ENCODE measurements around the gene GKN1.

DNA sequence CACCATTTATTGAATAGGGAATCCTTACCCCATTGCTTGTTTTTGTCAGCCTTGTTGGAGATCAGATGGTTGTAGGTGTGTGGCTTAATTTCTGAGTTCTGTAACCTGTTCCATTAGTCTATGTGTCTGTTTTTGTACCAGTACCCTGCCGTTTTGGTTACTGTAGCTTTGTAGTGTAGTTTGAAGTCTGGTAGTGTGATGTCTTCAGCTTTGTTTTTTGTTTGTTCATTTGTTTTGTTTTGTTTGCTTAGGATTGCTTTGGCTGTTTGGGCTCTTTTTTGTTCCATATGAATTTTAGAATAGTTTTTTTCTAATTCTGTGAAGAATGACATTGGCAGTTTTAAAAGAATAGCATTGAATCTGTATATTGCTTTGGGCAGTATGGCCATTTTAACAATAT, 34.5 kb upstream of the GKN1 start:
- TF ChIP-seq, protein P1, sequence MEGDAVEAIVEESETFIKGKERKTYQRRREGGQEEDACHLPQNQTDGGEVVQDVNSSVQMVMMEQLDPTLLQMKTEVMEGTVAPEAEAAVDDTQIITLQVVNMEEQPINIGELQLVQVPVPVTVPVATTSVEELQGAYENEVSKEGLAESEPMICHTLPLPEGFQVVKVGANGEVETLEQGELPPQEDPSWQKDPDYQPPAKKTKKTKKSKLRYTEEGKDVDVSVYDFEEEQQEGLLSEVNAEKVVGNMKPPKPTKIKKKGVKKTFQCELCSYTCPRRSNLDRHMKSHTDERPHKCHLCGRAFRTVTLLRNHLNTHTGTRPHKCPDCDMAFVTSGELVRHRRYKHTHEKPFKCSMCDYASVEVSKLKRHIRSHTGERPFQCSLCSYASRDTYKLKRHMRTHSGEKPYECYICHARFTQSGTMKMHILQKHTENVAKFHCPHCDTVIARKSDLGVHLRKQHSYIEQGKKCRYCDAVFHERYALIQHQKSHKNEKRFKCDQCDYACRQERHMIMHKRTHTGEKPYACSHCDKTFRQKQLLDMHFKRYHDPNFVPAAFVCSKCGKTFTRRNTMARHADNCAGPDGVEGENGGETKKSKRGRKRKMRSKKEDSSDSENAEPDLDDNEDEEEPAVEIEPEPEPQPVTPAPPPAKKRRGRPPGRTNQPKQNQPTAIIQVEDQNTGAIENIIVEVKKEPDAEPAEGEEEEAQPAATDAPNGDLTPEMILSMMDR (IDR thresholded peaks at IDR 0.05 in 4 of 5, conservative IDR thresholded peaks at IDR 0.05 in 1 of 5) = no peak
- no peak for TF ChIP-seq POLR2A (IDR thresholded peaks at IDR 0.05)
